ENCODE results near the gene BUB3. TPM values are rescaled to one million over a fixed set of nuclear protein-coding genes. Genes with fewer than 3 reads are reported as not detected.

BUB3 gene
- total and polyA plus RNA-seq, 2 of the 8 experiments (the other 6 are each of a cell fraction or from before 2014, with no cell fraction given) = 183 to 207 TPM

DNA sequence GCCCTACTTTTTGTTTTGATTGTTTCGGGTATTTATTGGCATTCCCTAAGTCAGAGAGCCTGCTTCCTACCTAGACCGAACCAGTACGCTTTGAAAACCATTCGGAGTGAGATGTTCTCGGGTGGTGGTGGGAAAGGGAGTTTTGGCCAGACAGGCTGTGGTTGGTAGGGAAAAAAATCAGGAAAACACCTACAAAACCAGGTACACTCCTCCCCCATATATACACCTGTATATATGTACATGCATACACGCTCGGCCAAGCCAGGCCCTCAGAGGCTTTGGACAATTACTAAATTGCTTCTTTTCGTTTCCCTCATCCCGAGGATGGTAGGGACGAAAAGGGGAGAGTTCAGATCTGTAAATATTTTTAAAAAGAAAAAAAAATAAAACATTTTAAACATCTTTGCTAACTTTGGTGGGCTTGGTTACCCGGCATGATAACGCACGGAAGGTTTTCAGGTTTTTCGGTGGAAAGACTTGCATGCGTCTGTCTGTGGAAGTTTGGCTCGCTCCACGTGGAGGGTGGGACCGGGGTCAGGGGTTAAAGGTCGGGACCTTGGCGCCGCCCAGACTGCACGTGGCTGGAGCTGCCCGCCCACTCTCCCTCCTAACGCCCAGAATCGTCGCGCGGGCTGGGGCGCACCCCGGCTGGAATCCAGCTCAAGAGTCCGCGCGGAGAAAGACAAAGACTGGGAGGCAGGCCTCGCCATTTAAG, 3.8 kb upstream of the BUB3 start (continued):
- TF ChIP-seq, protein P1, sequence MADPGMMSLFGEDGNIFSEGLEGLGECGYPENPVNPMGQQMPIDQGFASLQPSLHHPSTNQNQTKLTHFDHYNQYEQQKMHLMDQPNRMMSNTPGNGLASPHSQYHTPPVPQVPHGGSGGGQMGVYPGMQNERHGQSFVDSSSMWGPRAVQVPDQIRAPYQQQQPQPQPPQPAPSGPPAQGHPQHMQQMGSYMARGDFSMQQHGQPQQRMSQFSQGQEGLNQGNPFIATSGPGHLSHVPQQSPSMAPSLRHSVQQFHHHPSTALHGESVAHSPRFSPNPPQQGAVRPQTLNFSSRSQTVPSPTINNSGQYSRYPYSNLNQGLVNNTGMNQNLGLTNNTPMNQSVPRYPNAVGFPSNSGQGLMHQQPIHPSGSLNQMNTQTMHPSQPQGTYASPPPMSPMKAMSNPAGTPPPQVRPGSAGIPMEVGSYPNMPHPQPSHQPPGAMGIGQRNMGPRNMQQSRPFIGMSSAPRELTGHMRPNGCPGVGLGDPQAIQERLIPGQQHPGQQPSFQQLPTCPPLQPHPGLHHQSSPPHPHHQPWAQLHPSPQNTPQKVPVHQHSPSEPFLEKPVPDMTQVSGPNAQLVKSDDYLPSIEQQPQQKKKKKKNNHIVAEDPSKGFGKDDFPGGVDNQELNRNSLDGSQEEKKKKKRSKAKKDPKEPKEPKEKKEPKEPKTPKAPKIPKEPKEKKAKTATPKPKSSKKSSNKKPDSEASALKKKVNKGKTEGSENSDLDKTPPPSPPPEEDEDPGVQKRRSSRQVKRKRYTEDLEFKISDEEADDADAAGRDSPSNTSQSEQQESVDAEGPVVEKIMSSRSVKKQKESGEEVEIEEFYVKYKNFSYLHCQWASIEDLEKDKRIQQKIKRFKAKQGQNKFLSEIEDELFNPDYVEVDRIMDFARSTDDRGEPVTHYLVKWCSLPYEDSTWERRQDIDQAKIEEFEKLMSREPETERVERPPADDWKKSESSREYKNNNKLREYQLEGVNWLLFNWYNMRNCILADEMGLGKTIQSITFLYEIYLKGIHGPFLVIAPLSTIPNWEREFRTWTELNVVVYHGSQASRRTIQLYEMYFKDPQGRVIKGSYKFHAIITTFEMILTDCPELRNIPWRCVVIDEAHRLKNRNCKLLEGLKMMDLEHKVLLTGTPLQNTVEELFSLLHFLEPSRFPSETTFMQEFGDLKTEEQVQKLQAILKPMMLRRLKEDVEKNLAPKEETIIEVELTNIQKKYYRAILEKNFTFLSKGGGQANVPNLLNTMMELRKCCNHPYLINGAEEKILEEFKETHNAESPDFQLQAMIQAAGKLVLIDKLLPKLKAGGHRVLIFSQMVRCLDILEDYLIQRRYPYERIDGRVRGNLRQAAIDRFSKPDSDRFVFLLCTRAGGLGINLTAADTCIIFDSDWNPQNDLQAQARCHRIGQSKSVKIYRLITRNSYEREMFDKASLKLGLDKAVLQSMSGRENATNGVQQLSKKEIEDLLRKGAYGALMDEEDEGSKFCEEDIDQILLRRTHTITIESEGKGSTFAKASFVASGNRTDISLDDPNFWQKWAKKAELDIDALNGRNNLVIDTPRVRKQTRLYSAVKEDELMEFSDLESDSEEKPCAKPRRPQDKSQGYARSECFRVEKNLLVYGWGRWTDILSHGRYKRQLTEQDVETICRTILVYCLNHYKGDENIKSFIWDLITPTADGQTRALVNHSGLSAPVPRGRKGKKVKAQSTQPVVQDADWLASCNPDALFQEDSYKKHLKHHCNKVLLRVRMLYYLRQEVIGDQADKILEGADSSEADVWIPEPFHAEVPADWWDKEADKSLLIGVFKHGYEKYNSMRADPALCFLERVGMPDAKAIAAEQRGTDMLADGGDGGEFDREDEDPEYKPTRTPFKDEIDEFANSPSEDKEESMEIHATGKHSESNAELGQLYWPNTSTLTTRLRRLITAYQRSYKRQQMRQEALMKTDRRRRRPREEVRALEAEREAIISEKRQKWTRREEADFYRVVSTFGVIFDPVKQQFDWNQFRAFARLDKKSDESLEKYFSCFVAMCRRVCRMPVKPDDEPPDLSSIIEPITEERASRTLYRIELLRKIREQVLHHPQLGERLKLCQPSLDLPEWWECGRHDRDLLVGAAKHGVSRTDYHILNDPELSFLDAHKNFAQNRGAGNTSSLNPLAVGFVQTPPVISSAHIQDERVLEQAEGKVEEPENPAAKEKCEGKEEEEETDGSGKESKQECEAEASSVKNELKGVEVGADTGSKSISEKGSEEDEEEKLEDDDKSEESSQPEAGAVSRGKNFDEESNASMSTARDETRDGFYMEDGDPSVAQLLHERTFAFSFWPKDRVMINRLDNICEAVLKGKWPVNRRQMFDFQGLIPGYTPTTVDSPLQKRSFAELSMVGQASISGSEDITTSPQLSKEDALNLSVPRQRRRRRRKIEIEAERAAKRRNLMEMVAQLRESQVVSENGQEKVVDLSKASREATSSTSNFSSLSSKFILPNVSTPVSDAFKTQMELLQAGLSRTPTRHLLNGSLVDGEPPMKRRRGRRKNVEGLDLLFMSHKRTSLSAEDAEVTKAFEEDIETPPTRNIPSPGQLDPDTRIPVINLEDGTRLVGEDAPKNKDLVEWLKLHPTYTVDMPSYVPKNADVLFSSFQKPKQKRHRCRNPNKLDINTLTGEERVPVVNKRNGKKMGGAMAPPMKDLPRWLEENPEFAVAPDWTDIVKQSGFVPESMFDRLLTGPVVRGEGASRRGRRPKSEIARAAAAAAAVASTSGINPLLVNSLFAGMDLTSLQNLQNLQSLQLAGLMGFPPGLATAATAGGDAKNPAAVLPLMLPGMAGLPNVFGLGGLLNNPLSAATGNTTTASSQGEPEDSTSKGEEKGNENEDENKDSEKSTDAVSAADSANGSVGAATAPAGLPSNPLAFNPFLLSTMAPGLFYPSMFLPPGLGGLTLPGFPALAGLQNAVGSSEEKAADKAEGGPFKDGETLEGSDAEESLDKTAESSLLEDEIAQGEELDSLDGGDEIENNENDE (IDR thresholded peaks at IDR 0.05; ENCODE audit: insufficient replicate concordance, low read length) = no peak
- TF ChIP-seq SP1 (IDR thresholded peaks at IDR 0.05; ENCODE audit: low read depth, low read length) (0 out of 2 replicates have a peak, but pooled peaks have one; percentile 8), TEAD4 (IDR thresholded peaks at IDR 0.05; ENCODE audit: low read depth, low read length) (no peak), TAF1 (IDR thresholded peaks at IDR 0.05; ENCODE audit: low read depth, low read length) (no peak; the same call in 1 of the 2 replicates), CHD2 (IDR thresholded peaks at IDR 0.05; ENCODE audit: low read length) (no peak), BACH1 (IDR thresholded peaks at IDR 0.05; ENCODE audit: low read length) (0 out of 2 replicates have a peak, but pooled peaks have one; percentile 28), MAFK (IDR thresholded peaks at IDR 0.05; ENCODE audit: low read depth, low read length) (no peak), EP300 (IDR thresholded peaks at IDR 0.05; ENCODE audit: borderline replicate concordance in 1 of 2, low read depth in 2 of 2, low read length in 2 of 2) (peak in 1 of 2 experiments; percentile 13; a peak in 1 of 3 replicates), CTBP2 (IDR thresholded peaks at IDR 0.05; ENCODE audit: borderline replicate concordance, insufficient read depth, insufficient read length, low read length) (no peak)
- TF ChIP-seq, protein P2, sequence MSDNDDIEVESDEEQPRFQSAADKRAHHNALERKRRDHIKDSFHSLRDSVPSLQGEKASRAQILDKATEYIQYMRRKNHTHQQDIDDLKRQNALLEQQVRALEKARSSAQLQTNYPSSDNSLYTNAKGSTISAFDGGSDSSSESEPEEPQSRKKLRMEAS (IDR thresholded peaks at IDR 0.05) = peak; percentile 95

Data from H1 (cell line).